Esophagus squamous epithelium (tissue), 5 donors: ENCODE results near the gene DOK6. TPM values are rescaled to one million over a fixed set of nuclear protein-coding genes. Genes with fewer than 3 reads are reported as not detected.

Experiments used
- DNase-seq: peaks from one replicate; lab custom pipeline; 2025; lab: John Stamatoyannopoulos, UW
- H3K27ac ChIP-seq, 4 donors: fragments of 200-600 bp; sonication (generic); one replicate each; pipeline ENCODE4 v1.5.1; 2016 to 2019; ENCODE audit warnings: mild to moderate bottlenecking in 1 of 4
- H3K27me3 ChIP-seq, 4 donors: fragments of 200-600 bp; sonication (generic); 1 replicate in 3 of 4; 2 replicates in 1 of 4; pipeline versions ENCODE4 v1.5.1 to v1.6.0; 2017 to 2021; ENCODE audit warnings: antibody characterized with exemption in 1 of 4
- H3K36me3 ChIP-seq, 3 donors: fragments of 200-600 bp; sonication (generic); one replicate each; pipeline ENCODE4 v1.5.1; 2016 to 2019
- H3K4me1 ChIP-seq, 3 donors: fragments of 200-600 bp; sonication (generic); one replicate each; pipeline ENCODE4 v1.5.1; 2017 to 2019
- H3K4me3 ChIP-seq, 4 donors: fragments of 200-600 bp; sonication (generic); 1 replicate in 3 of 4; 2 replicates in 1 of 4; pipeline ENCODE4 v1.5.1; 2016 to 2019; ENCODE audit warnings: mild to moderate bottlenecking in 2 of 4, moderate library complexity in 1 of 4
- H3K9me3 ChIP-seq, 3 donors: fragments of 200-600 bp; sonication (generic); one replicate each; pipeline ENCODE4 v1.5.1; 2016 to 2019
- CTCF ChIP-seq, 6 experiments: fragments of 450-650 bp in 4 of 6; fragments of 200-600 bp in 2 of 6; sonication (generic) in 2 of 6; IDR thresholded peaks; one replicate each; pipeline ENCODE4 v1.5.1; 2016 to 2019; ENCODE audit warnings: antibody characterized with exemption in 6 of 6, mild to moderate bottlenecking in 4 of 6, moderate library complexity in 4 of 6
- POLR2A ChIP-seq, 4 donors: fragments of 450-650 bp; IDR thresholded peaks; one replicate each; pipeline ENCODE4 v1.6.1; 2017; ENCODE audit warnings: antibody characterized with exemption in 4 of 4, mild to moderate bottlenecking in 4 of 4, moderate library complexity in 3 of 4
- WGBS, 2 donors: methylation state at CpG; one replicate each; pipeline ENCODE4 v1.1.5; 2018; 5-methylcytosine and 5-hydroxymethylcytosine counted together
- intact Hi-C: fragments of 100-400 bp; cut with DNase I; formaldehyde crosslinking; loops from one replicate; pipeline ENCODE4 v1.15.0; 2022
- total RNA-seq, 4 donors: library from RNA; depleted of rRNA; stranded (reverse); fragments of >200 nt; gene quantifications; one replicate each; pipeline ENCODE4 v1.1.0, GENCODE V29; 2016
- donor health status: DM: yes; HTN: yes; CAD: no.

Gene DOK6
- total RNA-seq, 4 donors from 2014 or later, result 0.57 to 0.88 TPM; not detected in 2

- Histone ChIP-seq H3K9me3 (no peaks in the 10 kb centered on the region), H3K27ac (no peak overlapping the region), H3K36me3 (no peaks in the 10 kb centered on the region), H3K4me1 (no peaks in the 10 kb centered on the region), H3K4me3 (no peak overlapping the region), H3K27me3 (no peaks in the 10 kb centered on the region)
- 37 to 51% methylated on average over 3 of the region's 3 CpGs for WGBS, 2 donors
- DNase-seq, result no peak
- TF ChIP-seq POLR2A (IDR thresholded peaks at IDR 0.05) (no peak), CTCF (IDR thresholded peaks at IDR 0.05) (no peak)
- intact Hi-C loops, result no loop called here
These were observed 138.2 kb downstream of the DOK6 start for GRCh38 chr18:69538849-69539248.

- 77 to 82% methylated on average over 2 of the region's 2 CpGs for WGBS, 2 donors
- Histone ChIP-seq H3K27me3 (no peaks in the 10 kb centered on the region), H3K36me3 (no peaks in the 10 kb centered on the region), H3K4me1 (no peaks in the 10 kb centered on the region), H3K9me3 (no peaks in the 10 kb centered on the region), H3K27ac (no peak overlapping the region), H3K4me3 (no peak overlapping the region)
- no peak for TF ChIP-seq POLR2A (IDR thresholded peaks at IDR 0.05)
- TF ChIP-seq CTCF (IDR thresholded peaks at IDR 0.05), result no peak
- intact Hi-C loops, result no loop called here
- DNase-seq, result no peak
These were observed 138.7 kb downstream of the DOK6 start for GRCh38 chr18:69539404-69539803.

GRCh38 chr18:69556228-69556627, 155.5 kb downstream of the DOK6 start:
- DNase-seq, result no peak
- H3K9me3 ChIP-seq, result peaks cover 0 to 5% (median 0%) of the 10 kb centered on the region in 3 donors
- no peaks in the 10 kb centered on the region for H3K4me1 ChIP-seq
- intact Hi-C loops, result no loop called here
- no peak overlapping the region for H3K27ac ChIP-seq
- no peaks in the 10 kb centered on the region for H3K36me3 ChIP-seq
- no peak overlapping the region for H3K4me3 ChIP-seq
- 51 to 68% methylated on average over 2 to 3 of the region's 3 CpGs for WGBS, 2 donors
- no peaks in the 10 kb centered on the region for H3K27me3 ChIP-seq
- TF ChIP-seq CTCF (IDR thresholded peaks at IDR 0.05), result no peak
- TF ChIP-seq POLR2A (IDR thresholded peaks at IDR 0.05), result no peak

GRCh38 chr18:69557282-69557681, 156.6 kb downstream of the DOK6 start:
- Histone ChIP-seq H3K27me3 (no peaks in the 10 kb centered on the region), H3K4me1 (no peaks in the 10 kb centered on the region), H3K9me3 (peaks cover 0 to 5% (median 4%) of the 10 kb centered on the region in 3 donors), H3K36me3 (no peaks in the 10 kb centered on the region), H3K27ac (no peak overlapping the region), H3K4me3 (no peak overlapping the region)
- DNase-seq, result no peak
- TF ChIP-seq POLR2A (IDR thresholded peaks at IDR 0.05), result no peak
- TF ChIP-seq CTCF (IDR thresholded peaks at IDR 0.05), result no peak
- 39 to 47% methylated on average over 4 of the region's 4 CpGs for WGBS, 2 donors
- intact Hi-C loops, result no loop called here

GRCh38 chr18:69558052-69558451, 157.4 kb downstream of the DOK6 start:
- no peak for DNase-seq
- intact Hi-C loops, result no loop called here
- H3K27ac ChIP-seq, result no peak overlapping the region
- no peak overlapping the region for H3K4me3 ChIP-seq
- WGBS, 2 donors, result 64 to 68% methylated on average over 2 of the region's 2 CpGs
- no peak for TF ChIP-seq CTCF (IDR thresholded peaks at IDR 0.05)
- TF ChIP-seq POLR2A (IDR thresholded peaks at IDR 0.05), result no peak
- no peaks in the 10 kb centered on the region for H3K27me3 ChIP-seq
- peaks cover 0 to 5% (median 4%) of the 10 kb centered on the region in 3 donors for H3K9me3 ChIP-seq
- no peaks in the 10 kb centered on the region for H3K4me1 ChIP-seq
- no peaks in the 10 kb centered on the region for H3K36me3 ChIP-seq
